GM23338 (cell line): ENCODE results near the gene FOXO3. TPM values are rescaled to one million over a fixed set of nuclear protein-coding genes. Genes with fewer than 3 reads are reported as not detected.

Experiments used
- ATAC-seq: fragments of 200-7000 bp; cut with Tn5 transposase; 3 replicates; pipeline ENCODE4 v1.9.1; 2020
- DNase-seq: peaks from one replicate; pipeline ENCODE4 v3.0.0-alpha.2; 2015; ENCODE audit warnings: low spot score
- H2AFZ ChIP-seq: fragments of 200-600 bp; sonication (generic); 2 replicates; pipeline ENCODE4 v1.8.0; 2016; ENCODE audit warnings: antibody characterized with exemption, mild to moderate bottlenecking, moderate library complexity
- H3F3A ChIP-seq: fragments of 200-600 bp; sonication (generic); replicated peaks from 2 replicates; pipeline ENCODE4 v1.8.0; 2017; ENCODE audit warnings: antibody characterized with exemption, mixed run types, low read depth
- H3K27ac ChIP-seq: fragments of 200-600 bp; sonication (generic); 2 replicates; pipeline ENCODE4 v1.6.1; 2016; ENCODE audit warnings: low read depth
- H3K27me3 ChIP-seq: fragments of 200-600 bp; sonication (generic); 2 replicates; pipeline ENCODE4 v1.8.0; 2016; ENCODE audit warnings: mild to moderate bottlenecking, mixed run types, moderate library complexity; ENCODE audit not compliant: insufficient read depth
- H3K36me3 ChIP-seq: fragments of 200-600 bp; sonication (generic); 2 replicates; pipeline ENCODE4 v1.8.0; 2016; ENCODE audit warnings: mild to moderate bottlenecking; ENCODE audit not compliant: insufficient read depth
- H3K4me1 ChIP-seq: fragments of 200-600 bp; sonication (generic); 2 replicates; pipeline ENCODE4 v1.8.0; 2016; ENCODE audit warnings: mild to moderate bottlenecking, moderate library complexity; ENCODE audit not compliant: insufficient read depth
- H3K4me2 ChIP-seq: fragments of 200-600 bp; sonication (generic); 2 replicates; pipeline ENCODE4 v1.7.1; 2017; ENCODE audit warnings: mixed run types
- H3K4me3 ChIP-seq: fragments of 200-600 bp; sonication (generic); 2 replicates; pipeline ENCODE4 v1.6.1; 2016; ENCODE audit warnings: mixed run types
- H3K79me2 ChIP-seq: fragments of 200-600 bp; sonication (generic); replicated peaks from 2 replicates; pipeline ENCODE4 v1.8.0; 2017; ENCODE audit warnings: mild to moderate bottlenecking; ENCODE audit not compliant: insufficient read depth
- H3K9me2 ChIP-seq: fragments of 200-600 bp; sonication (generic); 2 replicates; pipeline ENCODE4 v1.8.0; 2017; ENCODE audit not compliant: insufficient read depth
- H4K20me1 ChIP-seq: fragments of 200-600 bp; sonication (generic); replicated peaks from 2 replicates; pipeline ENCODE4 v1.8.0; 2017; ENCODE audit warnings: mild to moderate bottlenecking; ENCODE audit not compliant: insufficient read depth
- H3K27ac Mint-ChIP-seq: 2 replicates; pipeline ENCODE4 v1.8.0; 2020; ENCODE audit warnings: inconsistent platforms, mild to moderate bottlenecking, moderate library complexity, mixed read lengths
- H3K27me3 Mint-ChIP-seq: 3 replicates; pipeline ENCODE4 v1.8.0; 2022; ENCODE audit warnings: low read depth, mild to moderate bottlenecking, moderate library complexity, mixed read lengths, inconsistent platforms; ENCODE audit not compliant: insufficient read depth, poor library complexity
- H3K36me3 Mint-ChIP-seq: 3 replicates; pipeline ENCODE4 v1.8.0; 2021; ENCODE audit warnings: low read depth, mild to moderate bottlenecking, inconsistent platforms, moderate library complexity, mixed read lengths
- H3K4me1 Mint-ChIP-seq: 3 replicates; pipeline ENCODE4 v1.8.0; 2020; ENCODE audit warnings: mild to moderate bottlenecking, inconsistent platforms, mixed read lengths
- H3K4me3 Mint-ChIP-seq: 3 replicates; pipeline ENCODE4 v1.8.0; 2021; ENCODE audit warnings: moderate library complexity, mild to moderate bottlenecking, inconsistent platforms, mixed read lengths
- H3K9me3 Mint-ChIP-seq: 3 replicates; pipeline ENCODE4 v1.8.0; 2020; ENCODE audit warnings: moderate library complexity, mild to moderate bottlenecking, inconsistent platforms, mixed read lengths
- CREB1 ChIP-seq: fragments of 250-450 bp; sonication (Bioruptor Pico); IDR thresholded peaks from 2 replicates; pipeline ENCODE4 v1.5.0; 2020; ENCODE audit warnings: low read depth, mild to moderate bottlenecking, moderate library complexity
- CTCF ChIP-seq, 2 experiments: fragments of 200-600 bp in 1 of 2; sonication (generic) in 1 of 2; conservative IDR thresholded peaks; 2 replicates each; pipeline versions ENCODE4 v1.5.1 to v1.6.1; 2016 to 2017; ENCODE audit warnings: antibody characterized with exemption in 2 of 2, low read depth in 2 of 2, mild to moderate bottlenecking in 2 of 2, moderate library complexity in 1 of 2
- EZH2 ChIP-seq: fragments of 200-600 bp; sonication (generic); IDR thresholded peaks from one replicate; pipeline ENCODE4 v1.8.0; 2017; ENCODE audit warnings: antibody characterized with exemption, mild to moderate bottlenecking, low read depth; ENCODE audit not compliant: unreplicated experiment
- EZH2phosphoT487 ChIP-seq: fragments of 200-600 bp; sonication (generic); IDR thresholded peaks from one replicate; pipeline ENCODE4 v1.8.1; 2018; ENCODE audit warnings: antibody characterized with exemption; ENCODE audit not compliant: unreplicated experiment
- JUNB ChIP-seq: IDR thresholded peaks from one replicate; pipeline ENCODE4 v1.6.1; 2016; ENCODE audit warnings: antibody characterized with exemption; ENCODE audit not compliant: unreplicated experiment
- NANOG ChIP-seq: IDR thresholded peaks from 2 replicates; pipeline ENCODE4 v1.6.1; 2016; ENCODE audit warnings: antibody characterized with exemption, borderline replicate concordance
- POLR2AphosphoS5 ChIP-seq: IDR thresholded peaks from 2 replicates; pipeline ENCODE4 v1.6.1; 2016; ENCODE audit warnings: antibody characterized with exemption, low read depth
- STAT1 ChIP-seq: IDR thresholded peaks from one replicate; pipeline ENCODE4 v1.6.1; 2016; ENCODE audit warnings: antibody characterized with exemption; ENCODE audit not compliant: unreplicated experiment
- ZNF114 ChIP-seq: fragments of 250-450 bp; sonication (Bioruptor Pico); IDR thresholded peaks from 2 replicates; pipeline ENCODE4 v1.5.0; 2020; ENCODE audit warnings: mild to moderate bottlenecking, moderate library complexity
- ZNF331 ChIP-seq: fragments of 250-450 bp; sonication (Bioruptor Pico); IDR thresholded peaks from 2 replicates; pipeline ENCODE4 v1.5.0; 2020; ENCODE audit warnings: low read depth, mild to moderate bottlenecking, moderate library complexity
- ZNF462 ChIP-seq: fragments of 250-450 bp; sonication (Bioruptor Pico); IDR thresholded peaks from 2 replicates; pipeline ENCODE4 v1.5.0; 2020; ENCODE audit warnings: mild to moderate bottlenecking, moderate library complexity
- polyA plus RNA-seq: library from polyadenylated mRNA; unstranded; fragments of >200 nt; fragmentation: Nextera tagmentation; extraction: Ambion mirVana; gene quantifications from 2 replicates; pipeline ENCODE4 v1.2.1, GENCODE V29; 2016
- total RNA-seq: library from RNA; depleted of rRNA; stranded (reverse); fragments of >200 nt; shearing (Covaris generic); gene quantifications from 2 replicates; pipeline ENCODE4 v1.2.3, GENCODE V29; 2014
- TF ChIP-seq, protein P1 (sequence below): IDR thresholded peaks from 2 replicates; pipeline ENCODE4 v1.6.1; 2016; ENCODE audit warnings: antibody characterized with exemption

Gene FOXO3
- total and polyA plus RNA-seq, 2 experiments from 2014 or later: 9.8 to 20.2 TPM

DNA sequence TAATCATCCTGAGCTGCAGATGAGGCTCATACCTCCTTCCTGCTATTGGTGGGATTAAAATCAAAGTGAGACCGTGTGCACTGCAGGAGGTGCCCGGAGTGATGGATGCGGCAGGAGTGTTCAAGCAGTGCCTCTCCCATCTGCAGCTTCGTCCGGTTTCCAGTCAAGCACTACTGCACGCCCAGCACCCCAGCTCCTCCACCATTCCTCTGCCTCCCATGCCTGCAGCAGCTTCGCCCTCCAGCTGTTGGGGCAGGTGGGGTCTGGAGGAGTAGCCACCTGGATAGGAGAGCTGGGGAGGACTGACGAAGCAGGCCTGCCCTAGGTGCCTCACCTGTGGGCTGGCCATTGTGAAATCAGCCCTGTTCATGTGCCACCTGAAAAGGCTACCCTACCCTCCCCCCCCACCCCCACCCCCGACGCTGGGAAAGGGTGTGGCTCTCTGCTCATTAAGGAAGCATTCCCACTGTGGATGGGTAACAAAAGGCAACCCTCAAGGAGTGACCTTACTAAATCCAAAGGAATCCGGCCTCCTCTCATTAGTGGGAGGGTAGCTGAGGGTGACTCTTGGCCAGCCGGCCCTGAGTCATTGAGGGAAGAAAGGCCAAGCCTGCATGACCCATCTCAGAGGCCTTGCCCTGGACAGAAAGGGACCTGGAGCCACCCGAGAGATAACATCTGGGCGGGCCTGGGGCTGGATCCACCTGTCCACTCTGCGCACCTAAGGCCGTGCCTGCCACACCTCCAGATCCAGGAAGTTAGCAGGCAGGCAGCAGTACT is 171.6 kb downstream of the FOXO3 start (continued):
- TF ChIP-seq CREB1 (no peak), NANOG (no peak), STAT1 (no peak)
- TF ChIP-seq, protein P1, sequence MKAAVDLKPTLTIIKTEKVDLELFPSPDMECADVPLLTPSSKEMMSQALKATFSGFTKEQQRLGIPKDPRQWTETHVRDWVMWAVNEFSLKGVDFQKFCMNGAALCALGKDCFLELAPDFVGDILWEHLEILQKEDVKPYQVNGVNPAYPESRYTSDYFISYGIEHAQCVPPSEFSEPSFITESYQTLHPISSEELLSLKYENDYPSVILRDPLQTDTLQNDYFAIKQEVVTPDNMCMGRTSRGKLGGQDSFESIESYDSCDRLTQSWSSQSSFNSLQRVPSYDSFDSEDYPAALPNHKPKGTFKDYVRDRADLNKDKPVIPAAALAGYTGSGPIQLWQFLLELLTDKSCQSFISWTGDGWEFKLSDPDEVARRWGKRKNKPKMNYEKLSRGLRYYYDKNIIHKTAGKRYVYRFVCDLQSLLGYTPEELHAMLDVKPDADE: no peak

- Histone ChIP-seq H3F3A (peaks cover 4% of the 10 kb centered on the region; the same call in 1 of the 2 replicates), H3K27me3 (peaks cover 20% of the 10 kb centered on the region), H3K79me2 (no peaks in the 10 kb centered on the region), H3K4me2 (no peak overlapping the region), H4K20me1 (no peaks in the 10 kb centered on the region), H3K27ac (no peak overlapping the region), H3K36me3 (no peaks in the 10 kb centered on the region), H3K4me1 (peaks cover 58% of the 10 kb centered on the region), H2AFZ (no peak overlapping the region), H3K4me3 (no peak overlapping the region), H3K9me2 (no peaks in the 10 kb centered on the region)
- ATAC-seq: no peak
- Mint-ChIP-seq H3K4me1 (peaks cover 54% of the 10 kb centered on the region), H3K27ac (no peak overlapping the region), H3K36me3 (no peaks in the 10 kb centered on the region), H3K4me3 (no peak overlapping the region), H3K9me3 (no peaks in the 10 kb centered on the region), H3K27me3 (peaks cover 11% of the 10 kb centered on the region)
- no peak for DNase-seq
- TF ChIP-seq ZNF114 (no peak), EZH2 (no peak), CTCF (conservative IDR thresholded peaks at IDR 0.05; ENCODE audit: low read depth in 2 of 2) (no peak), EZH2phosphoT487 (no peak), ZNF462 (CRISPR knock-in tag) (no peak), POLR2AphosphoS5 (no peak), CREB1 (no peak), STAT1 (no peak), JUNB (no peak), NANOG (no peak), ZNF331 (CRISPR knock-in tag) (no peak)
Measured at GRCh38 chr6:108733051-108733450, 172.3 kb downstream of the FOXO3 start.
